HG03108 (cell line): ENCODE results near the gene DCAF16.
"Not testable (repeated sequence)": the region's sequence is repeated elsewhere in the genome, so short reads cannot be mapped to it uniquely, and the experiment has no call there.

ENCODE experiments used
- ATAC-seq: cut with Tn5 transposase; IDR thresholded peaks from one replicate; pipeline ENCODE4 v1.9.1; 2021; ENCODE audit warnings: moderate library complexity; ENCODE audit not compliant: unreplicated experiment

Gene DCAF16

GRCh38 chr4:17810260-17811077, at the start of gene DCAF16, which contains the start of gene NCAPG:
Gene DCAF16, minus strand, starts transcription at chr4:17810757. Its CDS starts 6,616 bp downstream, at chr4:17804141.
Gene NCAPG, plus strand, starts transcription at chr4:17810979. Its CDS starts 99 bp downstream, at chr4:17811078.
- peak; percentile 88 for ATAC-seq

- no peak for ATAC-seq
Measured at GRCh38 chr4:17859793-17860406, 49.3 kb upstream of the DCAF16 start.

- ATAC-seq: no peak
Measured at GRCh38 chr4:17854036-17854435, 43.5 kb upstream of the DCAF16 start.

GRCh38 chr4:17851959-17852358, 41.4 kb upstream of the DCAF16 start:
- no peak for ATAC-seq

DNA sequence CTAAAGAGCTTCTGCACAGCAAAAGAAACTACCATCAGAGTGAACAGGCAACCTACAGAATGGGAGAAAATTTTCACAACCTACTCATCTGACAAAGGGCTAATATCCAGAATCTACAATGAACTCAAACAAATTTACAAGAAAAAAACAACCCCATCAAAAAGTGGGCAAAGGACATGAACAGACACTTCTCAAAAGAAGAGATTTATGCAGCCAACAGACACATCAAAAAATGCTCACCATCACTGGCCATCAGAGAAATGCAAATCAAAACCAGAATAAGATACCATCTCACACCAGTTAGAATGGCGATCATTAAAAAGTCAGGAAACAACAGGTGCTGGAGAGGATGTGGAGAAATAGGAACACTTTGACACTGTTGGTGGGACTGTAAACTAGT, 39.7 kb upstream of the DCAF16 start:
- ATAC-seq: not testable (repeated sequence)

DNA sequence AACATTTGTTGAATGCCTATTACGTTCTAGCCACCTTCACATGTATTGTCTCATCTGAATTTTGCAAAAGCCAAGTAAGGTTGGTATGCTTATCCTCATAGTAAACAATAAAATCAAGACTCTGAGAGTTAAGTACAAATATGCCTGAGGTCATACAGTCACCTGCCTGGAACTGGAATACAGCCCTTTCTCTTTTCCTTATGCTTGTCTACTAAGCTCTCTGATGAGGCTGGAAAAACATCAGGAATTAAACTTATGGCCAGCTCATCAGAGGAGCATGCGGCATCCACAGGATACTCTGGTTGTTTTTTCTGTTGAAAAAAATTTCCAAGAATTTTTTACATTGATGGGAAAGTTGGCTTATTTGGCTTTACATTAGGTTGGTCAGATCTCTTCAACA, 35.7 kb upstream of the DCAF16 start:
- ATAC-seq: no peak

DNA sequence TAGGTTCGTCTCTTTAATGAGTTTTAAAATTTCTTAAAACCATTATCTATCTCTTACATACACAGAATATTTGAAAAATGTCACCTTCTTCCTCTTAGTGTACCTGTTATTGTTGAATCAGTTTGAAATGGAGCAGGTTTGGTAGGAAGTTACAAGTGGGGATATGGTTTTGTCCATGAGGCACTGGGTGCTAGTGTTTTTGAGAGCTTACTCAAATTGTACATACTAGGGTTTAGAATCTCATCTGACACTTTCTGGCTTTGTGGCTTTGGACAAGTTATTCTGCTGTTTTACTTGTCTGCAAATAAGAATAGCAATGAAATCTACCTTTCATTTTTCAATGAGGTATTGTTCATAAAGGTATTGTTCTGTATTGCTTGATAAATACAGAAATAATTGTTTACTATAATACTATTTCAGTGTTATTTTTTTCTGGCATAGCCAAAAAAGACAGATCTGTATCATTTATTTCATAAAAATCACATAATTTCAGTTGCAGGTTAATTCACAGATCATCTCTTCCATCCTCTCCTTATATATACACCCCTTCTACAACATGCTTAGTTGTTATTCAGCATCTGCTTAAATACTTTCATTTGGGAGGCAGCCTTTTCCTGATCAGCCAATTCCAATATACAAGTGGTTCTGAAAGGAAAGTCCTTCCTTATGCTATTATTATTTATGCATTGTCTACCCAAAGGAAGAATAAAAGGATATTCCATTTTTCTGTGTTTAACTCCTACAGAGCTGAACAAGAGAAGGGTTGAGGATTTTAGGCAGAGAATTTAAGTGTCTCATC, 13.5 kb upstream of the DCAF16 start:
- no peak for ATAC-seq

DNA sequence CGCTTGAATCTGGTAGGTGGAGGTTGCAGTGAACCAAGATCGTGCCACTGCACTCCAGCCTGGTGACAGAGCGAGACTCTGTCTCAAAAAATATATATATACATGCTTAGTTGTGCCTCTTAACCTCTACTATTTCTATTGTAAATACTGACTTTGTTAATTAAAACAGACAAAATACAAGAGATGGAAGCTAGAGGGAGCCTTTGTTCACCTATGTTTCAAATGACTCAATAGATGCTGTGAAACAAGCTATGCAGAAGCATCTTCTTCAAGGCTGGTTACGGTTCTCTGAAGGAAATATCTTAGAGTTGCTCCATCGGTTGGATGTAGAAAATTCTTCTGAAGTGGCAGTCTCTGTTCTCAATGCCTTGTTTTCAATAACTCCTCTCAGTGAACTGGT, 6.5 kb upstream of the DCAF16 start:
- ATAC-seq: peak; percentile 73

DNA sequence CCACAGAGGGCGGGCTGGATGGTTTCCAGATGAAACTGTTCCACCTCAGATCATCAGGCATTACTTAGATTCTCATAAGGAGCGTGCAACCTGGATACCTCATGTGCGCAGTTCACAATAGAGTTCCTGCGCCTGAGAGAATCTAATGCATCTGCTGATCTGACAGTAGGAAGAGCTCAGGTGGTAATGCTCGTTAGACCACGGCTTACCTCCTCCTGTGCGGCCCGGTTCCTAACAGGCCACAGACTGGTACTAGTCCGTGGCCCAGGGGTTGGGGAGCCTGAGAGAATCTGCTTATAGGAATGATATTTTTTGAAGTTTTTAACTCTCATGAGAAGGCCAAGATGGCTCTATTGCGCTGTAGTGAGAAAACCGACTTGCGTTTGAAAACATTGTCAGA, 5.6 kb upstream of the DCAF16 start:
- ATAC-seq: no peak

DNA sequence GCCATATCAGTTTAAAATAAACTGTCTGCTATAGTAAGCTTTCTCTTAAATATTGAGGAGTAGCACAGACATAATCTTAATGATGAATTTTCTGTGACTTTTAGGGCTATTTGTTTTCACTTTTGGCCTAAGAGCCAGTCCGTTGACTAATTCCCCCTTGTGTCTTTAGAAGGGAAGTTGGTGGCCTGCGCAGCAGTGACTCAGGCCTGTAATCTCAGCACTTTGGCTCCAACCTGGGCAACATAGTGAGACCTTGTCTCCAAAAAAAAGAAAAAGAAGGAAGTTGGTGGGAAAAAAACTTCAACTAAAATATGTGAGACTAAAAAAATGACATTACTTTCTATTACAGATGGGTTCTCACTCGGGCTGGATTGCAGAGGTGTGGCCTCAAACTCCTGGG, 3.6 kb upstream of the DCAF16 start:
- no peak for ATAC-seq

DNA sequence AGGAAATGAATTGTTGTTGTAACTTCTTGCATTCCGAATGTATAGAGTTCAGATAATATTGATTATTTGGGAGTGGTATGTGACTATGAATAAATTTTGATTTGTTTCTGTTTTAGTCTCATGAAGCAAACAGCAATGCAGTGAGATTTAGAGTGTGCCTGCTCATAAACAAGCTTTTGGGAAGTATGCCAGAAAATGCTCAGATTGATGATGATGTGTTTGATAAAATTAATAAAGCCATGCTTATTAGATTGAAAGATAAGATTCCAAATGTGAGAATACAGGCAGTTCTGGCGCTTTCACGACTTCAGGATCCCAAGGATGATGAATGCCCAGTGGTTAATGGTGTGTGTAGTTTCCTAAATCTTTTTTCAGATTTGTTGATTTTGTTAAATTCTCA, 2.2 kb upstream of the DCAF16 start:
- no peak for ATAC-seq

DNA sequence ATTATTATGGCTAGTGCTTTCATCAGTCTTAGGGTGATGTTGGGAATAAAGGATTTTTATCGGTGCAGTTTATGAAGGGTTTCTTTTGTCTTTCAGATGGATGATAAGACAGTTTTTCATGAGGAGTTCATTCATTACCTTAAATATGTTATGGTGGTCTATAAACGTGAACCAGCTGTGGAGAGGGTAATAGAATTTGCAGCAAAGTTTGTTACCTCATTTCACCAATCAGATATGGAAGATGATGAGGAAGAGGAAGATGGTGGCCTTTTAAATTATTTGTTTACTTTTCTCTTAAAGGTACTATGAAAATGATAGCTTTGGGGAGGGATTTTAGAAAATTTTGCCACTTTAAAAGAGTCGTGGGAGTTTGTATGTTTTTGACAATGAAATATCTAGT, 1.6 kb upstream of the DCAF16 start:
- no peak for ATAC-seq

DNA sequence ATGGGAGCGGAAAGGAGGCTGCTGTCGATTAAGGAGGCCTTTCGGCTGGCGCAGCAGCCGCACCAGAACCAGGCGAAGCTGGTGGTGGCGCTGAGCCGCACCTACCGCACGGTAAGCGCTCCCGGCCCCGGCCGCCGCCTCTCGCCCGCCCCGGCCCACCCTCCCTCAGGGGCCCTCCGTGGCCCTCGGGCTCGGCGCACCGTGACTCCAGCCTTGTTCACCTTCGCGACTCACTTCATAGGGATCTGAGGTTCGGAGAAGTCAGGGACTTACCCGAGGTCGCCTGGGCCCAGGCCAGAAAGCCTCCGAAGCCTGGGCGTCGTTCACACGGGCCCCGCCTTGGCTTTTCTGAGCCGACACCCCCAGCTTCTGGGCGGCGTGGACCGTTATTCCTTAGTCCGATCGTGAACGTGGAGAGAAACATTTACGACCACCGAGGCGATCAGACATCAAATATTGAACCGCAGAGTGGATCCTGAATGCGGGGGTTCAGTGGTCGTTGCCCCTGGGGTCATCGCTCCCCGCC, 584 bp upstream of the DCAF16 start:
- ATAC-seq: peak; percentile 15

- ATAC-seq: no peak
Measured at GRCh38 chr4:17809667-17810066, 890 bp downstream of the DCAF16 start.

GRCh38 chr4:17807446-17807845, 3.1 kb downstream of the DCAF16 start:
- no peak for ATAC-seq

GRCh38 chr4:17805580-17806155, 4.9 kb downstream of the DCAF16 start:
- no peak for ATAC-seq

- no peak for ATAC-seq
Measured at GRCh38 chr4:17797808-17798207, 12.7 kb downstream of the DCAF16 start.

- ATAC-seq: no peak
Measured at GRCh38 chr4:17794730-17795129, 15.8 kb downstream of the DCAF16 start.

- no peak for ATAC-seq
Measured at GRCh38 chr4:17788956-17789355, 21.6 kb downstream of the DCAF16 start.

GRCh38 chr4:17787315-17787714, 23.2 kb downstream of the DCAF16 start:
- no peak for ATAC-seq

GRCh38 chr4:17786567-17786966, 24.0 kb downstream of the DCAF16 start:
- no peak for ATAC-seq
